Vagina (tissue), 2 donors: Measurements from ENCODE around the gene SAFB.

Source experiments
- POLR2A ChIP-seq, 2 donors: fragments of 450-650 bp; IDR thresholded peaks; one replicate each; pipeline ENCODE4 v1.6.1; 2017; ENCODE audit warnings: antibody characterized with exemption in 2 of 2, mild to moderate bottlenecking in 2 of 2, moderate library complexity in 2 of 2
- TF ChIP-seq, protein P1 (sequence below), 3 experiments: fragments of 450-650 bp in 2 of 3; fragments of 200-600 bp in 1 of 3; sonication (generic) in 1 of 3; IDR thresholded peaks; one replicate each; pipeline ENCODE4 v1.5.1; 2017 to 2019; ENCODE audit warnings: antibody characterized with exemption in 3 of 3, mild to moderate bottlenecking in 2 of 3, moderate library complexity in 2 of 3

- TF ChIP-seq, protein P1, sequence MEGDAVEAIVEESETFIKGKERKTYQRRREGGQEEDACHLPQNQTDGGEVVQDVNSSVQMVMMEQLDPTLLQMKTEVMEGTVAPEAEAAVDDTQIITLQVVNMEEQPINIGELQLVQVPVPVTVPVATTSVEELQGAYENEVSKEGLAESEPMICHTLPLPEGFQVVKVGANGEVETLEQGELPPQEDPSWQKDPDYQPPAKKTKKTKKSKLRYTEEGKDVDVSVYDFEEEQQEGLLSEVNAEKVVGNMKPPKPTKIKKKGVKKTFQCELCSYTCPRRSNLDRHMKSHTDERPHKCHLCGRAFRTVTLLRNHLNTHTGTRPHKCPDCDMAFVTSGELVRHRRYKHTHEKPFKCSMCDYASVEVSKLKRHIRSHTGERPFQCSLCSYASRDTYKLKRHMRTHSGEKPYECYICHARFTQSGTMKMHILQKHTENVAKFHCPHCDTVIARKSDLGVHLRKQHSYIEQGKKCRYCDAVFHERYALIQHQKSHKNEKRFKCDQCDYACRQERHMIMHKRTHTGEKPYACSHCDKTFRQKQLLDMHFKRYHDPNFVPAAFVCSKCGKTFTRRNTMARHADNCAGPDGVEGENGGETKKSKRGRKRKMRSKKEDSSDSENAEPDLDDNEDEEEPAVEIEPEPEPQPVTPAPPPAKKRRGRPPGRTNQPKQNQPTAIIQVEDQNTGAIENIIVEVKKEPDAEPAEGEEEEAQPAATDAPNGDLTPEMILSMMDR (IDR thresholded peaks at IDR 0.05) = no peak
- no peak for TF ChIP-seq POLR2A (IDR thresholded peaks at IDR 0.05)
Measured at GRCh38 chr19:5663904-5664303, 41.0 kb downstream of the SAFB start.
